Erythroblast (primary cell): ENCODE data around the gene CCDC73.

Experiments used
- GATA1 ChIP-seq: IDR thresholded peaks from 2 replicates; pipeline ENCODE4 v1.6.1; 2011; ENCODE audit warnings: low read depth, mild to moderate bottlenecking, control low read depth, low read length, moderate library complexity
- POLR2A ChIP-seq: IDR thresholded peaks from 2 replicates; pipeline ENCODE4 v1.6.1; 2011; ENCODE audit warnings: mild to moderate bottlenecking, low read length

DNA sequence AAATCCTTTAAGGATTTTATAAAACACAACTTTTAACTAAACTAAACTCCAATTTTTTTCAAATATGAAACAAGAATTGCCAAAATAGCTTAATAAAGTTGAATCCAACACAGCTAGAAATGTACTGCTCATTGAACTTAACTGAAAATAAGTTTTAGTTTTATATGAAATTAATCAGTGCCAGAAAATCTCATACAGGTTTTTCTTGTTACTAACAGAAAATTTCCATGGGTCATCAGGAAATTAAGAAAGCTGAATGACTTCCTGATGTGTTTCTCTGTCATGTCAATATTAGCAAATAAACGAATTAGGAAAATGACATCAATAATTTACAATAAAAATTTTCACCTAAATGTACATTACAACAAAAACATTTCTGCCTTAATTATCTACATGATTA is 3.5 kb downstream of the CCDC73 start:
- TF ChIP-seq POLR2A, result no peak
- no peak for TF ChIP-seq GATA1
